GM21529 (cell line): ENCODE results near the gene CDC42EP5.
"Not testable (repeated sequence)": the region's sequence is repeated elsewhere in the genome, so short reads cannot be mapped to it uniquely, and the experiment has no call there.

Experiments
- ATAC-seq: cut with Tn5 transposase; IDR thresholded peaks from one replicate; pipeline ENCODE4 v1.9.1; 2021; ENCODE audit not compliant: unreplicated experiment

CDC42EP5 gene

DNA sequence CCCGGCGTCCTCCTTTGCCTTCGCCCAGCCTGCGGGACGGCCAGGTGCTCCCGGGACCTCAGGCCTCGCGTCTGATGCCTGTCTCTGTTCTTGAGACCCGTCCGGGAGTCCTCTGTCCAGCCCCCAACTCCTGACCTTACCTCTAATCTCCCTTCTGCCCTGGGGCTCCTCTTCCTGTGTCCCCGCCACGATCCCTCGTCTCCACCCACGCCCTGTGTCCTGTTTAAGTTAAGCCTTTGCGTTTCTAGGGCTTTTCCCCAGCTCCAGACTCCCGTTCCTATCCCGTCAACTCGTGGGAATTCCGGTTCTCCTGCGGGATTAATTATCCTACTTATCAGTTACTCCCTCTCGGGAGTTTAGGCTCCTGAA, 23.4 kb downstream of the CDC42EP5 start:
- no peak for ATAC-seq

DNA sequence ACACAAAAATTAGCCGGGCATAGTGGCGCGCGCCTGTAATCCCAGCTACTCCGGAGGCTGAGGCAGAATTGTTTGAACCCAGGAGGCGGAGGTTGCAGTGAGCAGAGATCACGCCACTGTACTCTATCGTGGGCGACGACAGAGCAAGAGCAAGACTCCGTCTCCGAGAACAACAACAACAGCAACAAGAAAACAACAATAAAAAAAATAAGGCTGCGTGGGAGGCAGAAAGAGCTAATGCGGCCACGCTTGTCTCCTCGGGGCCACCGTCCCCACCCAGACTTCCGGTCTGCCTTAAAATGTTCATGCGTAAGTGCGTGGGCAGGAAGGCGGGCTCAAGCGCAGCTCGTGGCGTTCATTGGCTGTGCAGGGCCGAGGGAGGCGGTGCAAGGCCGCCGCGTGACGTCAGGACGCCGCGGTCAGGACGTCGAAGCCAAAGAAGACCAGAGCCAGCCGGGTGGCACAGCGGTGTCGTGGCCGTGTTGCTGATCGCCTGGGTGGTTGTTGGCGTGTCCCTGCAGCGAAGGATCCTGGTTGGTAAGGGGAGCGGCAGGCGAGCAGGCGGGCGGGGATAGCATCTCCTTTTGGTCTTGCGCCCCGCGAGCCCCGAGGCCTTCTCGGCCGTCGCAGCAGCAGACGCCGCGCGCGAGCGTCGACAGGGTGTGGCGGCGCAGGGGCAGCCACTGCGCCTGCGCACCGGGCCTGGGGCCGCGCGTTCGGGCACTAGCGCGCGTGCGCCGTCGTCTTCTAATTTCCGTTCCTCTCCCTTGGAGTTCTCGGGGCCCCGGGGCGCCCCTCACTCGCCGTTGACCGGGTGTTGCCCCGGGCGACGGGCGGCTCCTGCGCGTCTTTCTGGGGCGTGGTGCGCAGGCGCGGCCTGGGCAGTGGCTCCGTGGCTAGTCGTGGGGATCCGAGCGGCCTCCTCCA, 24.1 kb downstream of the CDC42EP5 start, which contains the start of gene LENG8:
Gene LENG8 (plus strand): TSS at position 426 of the 927 bp plus-strand sequence. CDS start 2,146 bp downstream, outside the sequence.
- ATAC-seq = peak; percentile 81

DNA sequence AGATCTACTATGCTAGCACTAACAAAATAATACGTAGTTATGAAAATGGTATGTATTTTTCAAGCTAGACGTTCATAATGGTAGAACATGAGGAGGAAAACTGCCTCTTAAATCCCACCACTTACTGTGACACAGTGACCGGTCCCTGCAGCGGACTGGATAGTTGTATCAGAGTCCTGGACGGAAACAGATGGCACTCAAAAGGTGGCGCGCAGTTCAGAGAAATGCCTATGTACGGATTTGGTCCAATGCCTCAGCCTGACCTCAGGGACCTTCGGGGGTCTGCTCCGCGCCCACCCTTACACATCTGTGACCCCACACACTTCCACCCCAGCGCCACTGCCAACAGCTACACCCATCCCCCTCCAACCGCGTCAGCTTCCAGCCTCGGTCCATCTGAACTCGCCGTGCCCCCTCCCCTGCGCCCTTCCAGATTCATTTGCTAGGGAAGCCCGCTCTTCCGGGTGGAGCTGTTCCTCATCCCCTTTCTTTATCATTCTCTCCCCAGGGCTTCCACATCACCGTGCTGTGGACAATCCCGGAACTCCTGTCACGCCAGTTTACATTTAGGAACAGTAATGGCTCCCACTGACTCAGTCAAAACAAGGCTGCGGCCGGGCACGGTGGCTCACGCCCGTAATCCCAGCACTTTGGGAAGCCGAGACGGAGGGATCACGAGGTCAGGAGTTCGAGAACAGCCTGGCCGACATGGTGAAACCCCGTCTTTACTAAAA, 24.9 kb downstream of the CDC42EP5 start:
- ATAC-seq = peak; percentile 18

DNA sequence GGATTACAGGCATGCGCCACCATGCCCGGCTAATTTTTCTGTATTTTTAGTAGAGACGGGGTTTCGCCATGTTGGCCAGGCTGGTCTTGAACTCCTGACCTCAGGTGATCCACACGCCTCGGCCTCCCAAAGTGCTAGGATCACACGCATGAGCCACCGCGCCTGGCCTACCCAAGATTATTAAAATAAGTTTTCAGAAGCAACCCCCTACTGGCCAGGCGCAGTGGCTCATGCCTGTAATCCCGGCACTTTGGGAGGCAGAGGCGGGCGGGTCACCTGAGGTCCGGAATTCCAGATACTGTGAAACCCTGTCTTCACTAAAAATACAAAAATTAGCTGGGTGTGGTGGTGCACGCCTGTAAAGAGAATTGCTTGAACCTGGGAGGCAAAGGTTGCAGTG, 26.7 kb downstream of the CDC42EP5 start:
- not testable (repeated sequence) for ATAC-seq

DNA sequence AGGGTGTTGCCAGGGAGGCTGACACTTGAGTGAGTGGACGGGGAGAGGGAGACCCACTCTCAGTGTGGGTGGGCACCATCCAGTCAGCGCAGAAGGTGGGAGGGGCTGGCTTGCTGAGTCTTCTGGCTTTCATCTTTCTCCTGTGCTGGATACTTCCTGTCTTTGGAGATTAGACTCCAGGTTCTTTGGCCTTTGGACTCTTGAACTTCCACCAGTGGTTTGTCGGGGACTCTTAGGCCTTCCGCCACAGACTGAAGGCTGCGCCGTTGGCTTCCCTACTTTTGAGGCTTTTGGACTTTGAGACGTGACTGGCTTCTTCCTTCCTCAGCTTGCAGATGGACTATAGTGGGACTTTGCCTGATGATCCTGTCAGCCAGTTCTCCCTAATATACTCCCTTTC, 28.4 kb downstream of the CDC42EP5 start:
- ATAC-seq = no peak

DNA sequence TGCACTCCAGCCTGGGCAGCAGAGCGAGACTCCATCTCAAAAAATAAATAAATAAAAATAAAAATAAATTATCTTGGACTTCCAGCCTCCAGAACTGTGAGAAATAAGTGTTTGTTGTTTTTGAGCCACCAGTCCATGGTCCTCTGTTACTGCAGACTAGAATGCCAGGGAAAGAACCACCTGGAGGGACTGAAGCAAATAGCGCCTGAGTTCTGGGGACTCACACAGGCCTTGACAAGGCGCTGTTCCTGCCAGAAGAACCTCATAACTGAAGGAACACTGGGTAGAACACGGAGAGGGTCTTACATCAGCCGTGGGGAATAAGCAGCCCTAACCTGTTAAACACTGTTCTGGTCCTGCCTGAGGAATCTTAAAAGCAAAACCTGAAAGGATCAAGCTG, 32.5 kb downstream of the CDC42EP5 start:
- ATAC-seq = no peak

DNA sequence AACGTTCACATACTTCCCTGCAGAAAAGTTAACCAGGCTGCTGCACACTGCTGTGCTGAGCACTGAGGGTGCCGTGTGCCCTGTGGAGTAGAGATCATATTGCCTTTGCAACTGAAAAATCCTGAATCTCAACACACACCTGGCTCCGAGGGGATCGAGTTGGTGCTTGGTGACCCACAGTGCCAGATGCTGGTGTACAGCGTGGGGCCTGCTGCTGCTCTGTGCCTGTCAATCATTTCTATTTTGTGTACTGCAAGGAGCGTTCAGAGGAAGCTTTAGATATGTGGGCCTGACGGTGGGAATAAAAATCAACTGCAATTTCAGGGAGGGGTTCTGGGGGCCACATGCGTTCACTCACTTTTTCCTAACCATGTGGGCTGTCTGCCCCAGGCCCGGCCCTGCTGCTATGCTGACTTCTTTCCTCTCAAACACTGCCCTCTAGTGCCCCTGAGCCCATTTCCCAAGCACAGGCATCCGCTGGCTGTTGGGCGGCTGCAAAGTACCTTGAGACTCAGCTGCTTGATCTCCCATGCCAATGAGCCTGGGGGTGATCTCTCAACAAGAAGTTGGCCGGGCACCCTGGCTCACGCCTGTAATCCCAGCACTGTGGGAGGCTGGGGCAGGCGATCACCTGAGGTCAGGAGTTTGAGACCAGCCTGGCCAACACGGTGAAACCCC, 33.8 kb downstream of the CDC42EP5 start:
- ATAC-seq = no peak

DNA sequence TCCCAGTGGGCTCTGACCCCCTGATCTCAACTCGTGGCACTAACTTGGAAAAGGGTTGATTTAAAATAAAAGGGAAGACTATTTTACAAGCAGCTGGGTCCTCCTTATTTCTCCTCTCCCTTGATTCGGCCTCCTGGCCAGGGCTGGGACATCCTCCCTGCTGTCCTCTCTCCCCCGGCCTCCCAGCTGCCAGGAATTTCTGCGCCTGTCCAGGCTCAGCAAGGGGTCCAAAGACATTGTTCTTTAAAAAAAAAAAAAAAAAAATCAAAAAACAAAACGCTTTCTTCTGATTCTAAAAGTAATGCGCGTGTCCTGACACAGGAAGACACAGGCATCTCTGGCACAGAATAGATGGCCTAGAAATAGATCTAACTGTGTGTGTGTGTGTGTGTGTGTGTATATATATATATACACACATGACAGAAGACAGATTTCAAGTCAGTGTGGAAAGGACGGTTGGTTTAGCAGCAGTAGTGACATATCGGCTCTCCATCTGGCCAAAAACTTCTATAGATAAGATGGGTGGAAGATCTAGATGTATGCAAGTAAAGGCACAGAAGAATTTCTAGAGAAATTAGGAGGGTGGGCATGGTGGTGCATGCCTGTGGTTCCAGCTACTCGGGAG, 36.4 kb downstream of the CDC42EP5 start:
- ATAC-seq = no peak

GRCh38 chr19:54436031-54436523, 37.0 kb downstream of the CDC42EP5 start:
- no peak for ATAC-seq

DNA sequence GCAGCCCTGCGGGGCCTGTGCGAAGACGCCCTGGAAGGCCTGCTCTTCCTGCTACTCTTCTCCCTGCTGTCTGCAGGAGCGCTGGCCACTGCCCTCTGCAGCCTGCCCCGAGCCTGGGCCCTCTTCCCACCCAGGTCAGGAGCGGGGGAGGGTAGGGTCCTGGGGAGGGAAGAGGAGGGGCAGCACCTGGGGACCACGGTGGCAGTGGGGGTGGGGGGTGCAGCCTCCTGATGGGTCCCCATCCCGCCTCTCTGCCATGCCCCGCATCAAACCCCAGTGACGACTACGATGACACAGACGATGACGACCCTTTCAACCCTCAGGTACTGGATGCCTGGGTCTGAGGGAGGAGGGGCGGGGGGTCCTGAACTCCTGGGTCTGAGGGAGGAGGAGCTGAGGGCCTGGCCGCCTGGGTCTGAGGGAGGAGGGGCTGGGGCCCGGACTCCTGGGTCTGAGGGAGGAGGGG, 37.5 kb downstream of the CDC42EP5 start:
- no peak for ATAC-seq

GRCh38 chr19:54434873-54435214, 38.3 kb downstream of the CDC42EP5 start:
- ATAC-seq = no peak

GRCh38 chr19:54434112-54434872, 38.8 kb downstream of the CDC42EP5 start:
- ATAC-seq = no peak

DNA sequence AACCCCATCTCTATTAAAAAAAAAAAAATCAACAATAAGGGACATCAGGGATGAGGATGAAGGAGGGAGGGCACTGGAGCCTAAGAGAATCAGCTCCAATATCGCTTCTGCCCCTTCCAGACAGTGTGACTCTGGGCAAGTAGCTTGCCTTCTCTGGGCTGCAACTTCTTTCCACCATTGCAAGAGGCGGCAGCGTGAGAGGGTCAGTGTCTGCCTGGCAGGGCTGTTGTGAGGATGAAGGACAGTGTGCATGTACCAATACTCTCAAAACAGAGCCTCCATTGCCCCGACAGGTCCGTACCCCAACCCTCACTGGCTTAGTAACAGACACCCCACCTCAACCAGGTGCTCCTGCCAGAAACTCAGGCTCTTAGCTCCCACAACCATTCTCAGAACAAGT, 39.4 kb downstream of the CDC42EP5 start:
- ATAC-seq = no peak

- no peak for ATAC-seq
These were observed 40.9 kb downstream of the CDC42EP5 start for GRCh38 chr19:54432144-54432738.

GRCh38 chr19:54431255-54431838, 41.7 kb downstream of the CDC42EP5 start:
- no peak for ATAC-seq

- no peak for ATAC-seq
These were observed 42.5 kb downstream of the CDC42EP5 start for GRCh38 chr19:54430306-54431254.

DNA sequence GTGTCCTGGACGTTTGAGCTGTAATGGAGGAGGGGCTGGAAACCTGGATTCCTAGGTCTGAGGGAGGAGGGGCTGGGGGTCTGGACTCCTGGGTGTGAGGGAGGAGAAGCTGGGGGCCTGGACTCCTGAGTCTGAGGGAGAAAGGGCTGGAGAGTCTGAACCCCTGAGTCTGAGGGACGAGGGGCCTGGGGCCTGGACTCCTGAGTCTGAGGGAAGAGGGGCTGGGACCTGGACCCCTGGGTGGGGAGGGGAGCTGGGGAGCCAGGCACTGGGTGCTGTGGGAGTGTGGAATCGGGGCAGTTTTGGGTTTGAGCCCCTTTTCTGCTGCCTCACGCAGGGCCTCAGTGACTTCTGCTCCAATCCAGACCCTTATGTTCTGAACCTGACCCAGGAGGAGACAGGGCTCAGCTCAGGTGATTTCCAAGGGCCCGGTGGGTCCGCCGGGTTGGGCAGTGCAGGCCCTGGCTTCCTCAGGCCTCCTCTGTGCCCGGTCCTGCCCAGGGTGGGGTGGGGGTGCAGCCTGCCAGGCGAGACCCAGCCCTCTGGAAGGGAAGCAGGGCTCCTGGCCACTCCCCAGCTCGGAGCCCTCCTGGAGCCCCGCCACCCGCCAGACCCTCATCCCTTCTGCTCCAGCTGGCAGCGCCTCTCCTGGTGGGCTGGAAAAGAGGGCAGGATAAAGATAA, 43.4 kb downstream of the CDC42EP5 start:
- no peak for ATAC-seq

- ATAC-seq = no peak
These were observed 44.0 kb downstream of the CDC42EP5 start for GRCh38 chr19:54429176-54429495.
